GM23248 (cell line): ENCODE results near the gene MT1E.

ENCODE experiments used
- EZH2 ChIP-seq: fragments of 200-600 bp; sonication (generic); IDR thresholded peaks from 2 replicates; pipeline ENCODE4 v1.6.1; 2018; ENCODE audit warnings: antibody characterized with exemption, mild to moderate bottlenecking; ENCODE audit not compliant: insufficient read depth, poor library complexity, severe bottlenecking
- EZH2phosphoT487 ChIP-seq: fragments of 200-600 bp; sonication (generic); IDR thresholded peaks from 2 replicates; pipeline ENCODE4 v1.6.1; 2018; ENCODE audit warnings: antibody characterized with exemption, moderate library complexity, mild to moderate bottlenecking, low read depth; ENCODE audit not compliant: insufficient read depth

GRCh38 chr16:56672761-56673536, 47.4 kb downstream of the MT1E start:
- TF ChIP-seq EZH2 (no peak), EZH2phosphoT487 (no peak)
